NB4 (cell line): ENCODE measurements around the gene ABHD12.

ENCODE experiments used
- DNase-seq: peaks from one replicate; pipeline ENCODE4 v3.0.0; 2010; ENCODE audit warnings: low read depth
- H3K4me3 ChIP-seq: one replicate; pipeline ENCODE4 v1.5.1; 2011; ENCODE audit warnings: mild to moderate bottlenecking, low read depth, low read length, moderate library complexity
- CTCF ChIP-seq: IDR thresholded peaks from one replicate; pipeline ENCODE4 v1.5.1; 2012; ENCODE audit warnings: low read depth, low read length
- MAX ChIP-seq: IDR thresholded peaks from 2 replicates; pipeline ENCODE4 v1.6.1; 2011; ENCODE audit warnings: low read depth, low read length
- MYC ChIP-seq: IDR thresholded peaks from 2 replicates; pipeline ENCODE4 v1.6.1; 2011; ENCODE audit warnings: low read depth, low read length
- POLR2A ChIP-seq: IDR thresholded peaks from 2 replicates; pipeline ENCODE4 v1.6.1; 2011; ENCODE audit warnings: mild to moderate bottlenecking; ENCODE audit not compliant: insufficient read length; ENCODE audit errors: extremely low read depth

Gene ABHD12

GRCh38 chr20:25273046-25273445 lies 117.6 kb downstream of the ABHD12 start:
- DNase-seq, result no peak
- no peak for TF ChIP-seq CTCF
- TF ChIP-seq POLR2A, result no peak
- no peak for TF ChIP-seq MAX
- TF ChIP-seq MYC, result no peak
- no peak overlapping the region for H3K4me3 ChIP-seq

- no peak for TF ChIP-seq CTCF
- TF ChIP-seq POLR2A, result no peak
- no peak for TF ChIP-seq MYC
- no peak for TF ChIP-seq MAX
- no peak for DNase-seq
Measured at GRCh38 chr20:25272223-25273000, 118.2 kb downstream of the ABHD12 start.

GRCh38 chr20:25271486-25272222 lies 119.0 kb downstream of the ABHD12 start:
- no peak overlapping the region for H3K4me3 ChIP-seq
- DNase-seq, result no peak
- TF ChIP-seq POLR2A (no peak), MYC (no peak), MAX (no peak), CTCF (no peak)

More at GRCh38 chr20:25272223-25273000, 118.2 kb downstream of the ABHD12 start:
- no peak overlapping the region for H3K4me3 ChIP-seq

GRCh38 chr20:25270829-25271251 lies 119.8 kb downstream of the ABHD12 start:
- no peak for DNase-seq
- no peak overlapping the region for H3K4me3 ChIP-seq
- TF ChIP-seq CTCF (no peak), POLR2A (no peak), MAX (no peak), MYC (no peak)

GRCh38 chr20:25269833-25270170 lies 120.8 kb downstream of the ABHD12 start:
- TF ChIP-seq MYC (no peak), CTCF (no peak), MAX (no peak), POLR2A (no peak)
- no peak overlapping the region for H3K4me3 ChIP-seq
- DNase-seq, result no peak
